Common myeloid progenitor, CD34-positive (primary cell): ENCODE results near the gene PIGQ.

Experiments used
- CTCF ChIA-PET: fragments of 350-600 bp; sonication (Branson Sonifier 250); formaldehyde crosslinking; loops from one replicate; lab custom pipeline; 2021; ENCODE audit warnings: antibody characterized with exemption; lab: Charles Lee
- POLR2A ChIA-PET: fragments of 350-600 bp; sonication (Branson Sonifier 250); formaldehyde crosslinking; loops from one replicate; lab custom pipeline; 2021; ENCODE audit warnings: antibody characterized with exemption; lab: Charles Lee
- DNase-seq, 3 donors: peaks; one replicate each; pipeline versions ENCODE4 v3.0.0 to v3.0.0-alpha.2; 2013
- H3K27ac ChIP-seq, 2 experiments: 1 replicate in 1 of 2; 2 replicates in 1 of 2; pipeline ENCODE4 v1.7.0; 2013; ENCODE audit warnings: inconsistent platforms in 2 of 2, low read length in 2 of 2, mild to moderate bottlenecking in 2 of 2, low read depth in 1 of 2, moderate library complexity in 1 of 2; ENCODE audit not compliant: severe bottlenecking in 2 of 2, insufficient read depth in 1 of 2, poor library complexity in 1 of 2
- H3K27me3 ChIP-seq, 5 experiments: replicated peaks in 2 of 5; 1 replicate in 3 of 5; 2 replicates in 2 of 5; pipeline versions ENCODE4 v1.6.1 to v1.7.0; 2013; ENCODE audit warnings: low read length in 4 of 5, mild to moderate bottlenecking in 2 of 5, moderate library complexity in 2 of 5, inconsistent platforms in 1 of 5; ENCODE audit not compliant: insufficient read depth in 5 of 5, control insufficient read depth in 4 of 5
- H3K36me3 ChIP-seq, 4 experiments: 1 replicate in 2 of 4; 2 replicates in 2 of 4; pipeline versions ENCODE4 v1.6.1 to v1.7.0; 2013; ENCODE audit warnings: low read length in 3 of 4, control low read depth in 1 of 4, mild to moderate bottlenecking in 1 of 4; ENCODE audit not compliant: control insufficient read depth in 4 of 4, insufficient read depth in 4 of 4
- H3K4me1 ChIP-seq, 4 experiments: 1 replicate in 3 of 4; 2 replicates in 1 of 4; pipeline versions ENCODE4 v1.6.1 to v1.7.1; 2013; ENCODE audit warnings: low read length in 3 of 4, mild to moderate bottlenecking in 3 of 4, control low read depth in 1 of 4, inconsistent platforms in 1 of 4, moderate library complexity in 1 of 4; ENCODE audit not compliant: control insufficient read depth in 4 of 4, insufficient read depth in 4 of 4; ENCODE audit errors: control extremely low read depth in 1 of 4
- H3K4me3 ChIP-seq, 7 experiments: 1 replicate in 4 of 7; 2 replicates in 3 of 7; pipeline versions ENCODE4 v1.5.1 to v1.7.0; 2013; ENCODE audit warnings: mild to moderate bottlenecking in 7 of 7, low read length in 6 of 7, moderate library complexity in 6 of 7, inconsistent platforms in 2 of 7, low read depth in 2 of 7, control low read depth in 1 of 7; ENCODE audit not compliant: insufficient read depth in 4 of 7, control insufficient read depth in 1 of 7; ENCODE audit errors: extremely low read depth in 1 of 7
- H3K9me3 ChIP-seq, 5 experiments: 1 replicate in 4 of 5; 2 replicates in 1 of 5; pipeline versions ENCODE4 v1.6.1 to v1.7.1; 2013; ENCODE audit warnings: low read length in 4 of 5, mild to moderate bottlenecking in 2 of 5, inconsistent platforms in 1 of 5, low read depth in 1 of 5, moderate library complexity in 1 of 5; ENCODE audit not compliant: control insufficient read depth in 4 of 5, insufficient read depth in 2 of 5; ENCODE audit errors: control extremely low read depth in 1 of 5
- WGBS: methylation state at CpG from one replicate; pipeline ENCODE4 v1.1.5; 2013; ENCODE audit not compliant: insufficient coverage; 5-methylcytosine and 5-hydroxymethylcytosine counted together

PIGQ gene

DNA sequence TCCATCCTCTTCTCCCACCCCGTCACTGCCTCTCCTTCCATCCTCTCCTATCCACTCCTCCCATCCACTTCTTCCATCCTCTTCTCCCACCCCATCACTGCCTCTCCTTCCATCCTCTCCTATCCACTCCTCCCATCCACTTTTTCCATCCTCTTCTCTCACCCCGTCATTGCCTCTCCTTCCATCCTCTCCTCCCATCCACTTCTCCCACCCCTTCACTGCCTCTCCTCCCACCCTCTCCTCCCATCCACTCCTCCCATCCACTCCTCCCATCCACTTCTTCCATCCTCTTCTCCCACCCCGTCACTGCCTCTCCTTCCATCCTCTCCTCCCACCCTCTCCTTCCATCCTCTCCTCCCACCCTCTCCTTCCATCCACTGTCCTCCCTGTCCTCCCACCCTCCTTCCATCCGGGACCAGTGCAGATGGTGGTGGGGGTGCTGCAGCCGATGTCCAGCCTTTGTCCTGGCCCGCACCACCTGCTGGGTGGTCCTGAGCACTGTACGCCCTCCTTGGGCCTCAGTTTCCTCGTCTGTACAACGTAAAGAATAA, 62.1 kb downstream of the PIGQ start:
- peaks cover 0 to 23% (median 21%) of the 10 kb centered on the region in 4 experiments for H3K4me1 ChIP-seq
- CTCF ChIA-PET: no interaction called here
- no peak overlapping the region for H3K4me3 ChIP-seq
- H3K27ac ChIP-seq: no peak overlapping the region
- no peaks in the 10 kb centered on the region for H3K9me3 ChIP-seq
- WGBS: 76% methylated on average over 8 of the region's 9 CpGs
- peaks cover 0 to 7% (median 0%) of the 10 kb centered on the region in 5 experiments for H3K27me3 ChIP-seq
- peaks cover 0 to 45% (median 25%) of the 10 kb centered on the region in 4 experiments for H3K36me3 ChIP-seq
- DNase-seq: no peak
- POLR2A ChIA-PET: no interaction called here

DNA sequence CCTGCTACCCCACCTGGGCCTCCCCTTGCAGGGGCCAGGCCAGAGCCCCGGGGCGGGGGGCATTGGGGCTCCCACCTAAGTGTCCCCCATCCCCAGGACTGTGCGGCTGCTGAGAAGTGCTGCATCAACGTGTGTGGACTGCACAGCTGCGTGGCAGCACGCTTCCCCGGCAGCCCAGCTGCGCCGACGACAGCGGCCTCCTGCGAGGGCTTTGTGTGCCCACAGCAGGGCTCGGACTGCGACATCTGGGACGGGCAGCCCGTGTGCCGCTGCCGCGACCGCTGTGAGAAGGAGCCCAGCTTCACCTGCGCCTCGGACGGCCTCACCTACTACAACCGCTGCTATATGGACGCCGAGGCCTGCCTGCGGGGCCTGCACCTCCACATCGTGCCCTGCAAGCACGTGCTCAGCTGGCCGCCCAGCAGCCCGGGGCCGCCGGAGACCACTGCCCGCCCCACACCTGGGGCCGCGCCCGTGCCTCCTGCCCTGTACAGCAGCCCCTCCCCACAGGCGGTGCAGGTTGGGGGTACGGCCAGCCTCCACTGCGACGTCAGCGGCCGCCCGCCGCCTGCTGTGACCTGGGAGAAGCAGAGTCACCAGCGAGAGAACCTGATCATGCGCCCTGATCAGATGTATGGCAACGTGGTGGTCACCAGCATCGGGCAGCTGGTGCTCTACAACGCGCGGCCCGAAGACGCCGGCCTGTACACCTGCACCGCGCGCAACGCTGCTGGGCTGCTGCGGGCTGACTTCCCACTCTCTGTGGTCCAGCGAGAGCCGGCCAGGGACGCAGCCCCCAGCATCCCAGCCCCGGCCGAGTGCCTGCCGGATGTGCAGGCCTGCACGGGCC, 62.9 kb downstream of the PIGQ start:
- DNase-seq: no peak
- Histone ChIP-seq H3K4me3 (no peak overlapping the region), H3K36me3 (peaks cover 0 to 37% (median 20%) of the 10 kb centered on the region in 4 experiments), H3K4me1 (peaks cover 0 to 28% (median 27%) of the 10 kb centered on the region in 4 experiments), H3K27ac (no peak overlapping the region), H3K27me3 (peaks cover 0 to 7% (median 0%) of the 10 kb centered on the region in 5 experiments), H3K9me3 (no peaks in the 10 kb centered on the region)
- ChIA-PET CTCF (interaction anchor here (1.4 kb wide), 1 partner anchor 27 kb away, joined by 3 read pairs; no protein-coding TSS in a partner anchor), POLR2A (no interaction called here)
- WGBS: 96% methylated on average over 38 of the region's 67 CpGs

GRCh38 chr16:633336-634050, 63.7 kb downstream of the PIGQ start:
- no peak overlapping the region for H3K27ac ChIP-seq
- H3K9me3 ChIP-seq: no peaks in the 10 kb centered on the region
- ChIA-PET POLR2A (no interaction called here), CTCF (interaction anchor here (1.4 kb wide), 1 partner anchor 26 kb away, joined by 3 read pairs; no protein-coding TSS in a partner anchor)
- no peak overlapping the region for H3K4me3 ChIP-seq
- H3K4me1 ChIP-seq: peaks cover 0 to 34% (median 30%) of the 10 kb centered on the region in 4 experiments
- 98% methylated on average over 69 of the region's 74 CpGs for WGBS
- peaks cover 0 to 29% (median 17%) of the 10 kb centered on the region in 4 experiments for H3K36me3 ChIP-seq
- H3K27me3 ChIP-seq: peaks cover 0 to 7% (median 0%) of the 10 kb centered on the region in 5 experiments
- DNase-seq: no peak
